ENCODE results near the gene TSPAN14. TPM values are rescaled to one million over a fixed set of nuclear protein-coding genes. Genes with fewer than 3 reads are reported as not detected.

TSPAN14 gene
- total RNA-seq, 2 donors from 2014 or later, result 83.5 to 91.7 TPM

- Histone ChIP-seq H3K9ac (ENCODE audit: low read depth in 2 of 2, low read length in 2 of 2) (no peak overlapping the region), H3K27ac (peak overlapping the region; percentile 69), H3K4me1 (peaks cover 40% of the 10 kb centered on the region), H3K36me3 (no peaks in the 10 kb centered on the region), H3K9me3 (no peaks in the 10 kb centered on the region), H3K27me3 (no peaks in the 10 kb centered on the region), H3K4me3 (no peak overlapping the region)
- DNase-seq, result no peak
- intact Hi-C loops (cut with DNase I), result no loop called here
- no peak for TF ChIP-seq CTCF (IDR thresholded peaks at IDR 0.05)
Observed at GRCh38 chr10:80411681-80412220, 42.4 kb upstream of the TSPAN14 start.

- Histone ChIP-seq H3K9me3 (no peaks in the 10 kb centered on the region), H3K27me3 (no peaks in the 10 kb centered on the region), H3K4me1 (peaks cover 40% of the 10 kb centered on the region), H3K9ac (ENCODE audit: low read depth in 2 of 2, low read length in 2 of 2) (peak overlapping the region in 1 of 2 donors; percentile 38), H3K27ac (peak overlapping the region; percentile 69), H3K4me3 (no peak overlapping the region), H3K36me3 (no peaks in the 10 kb centered on the region)
- no peak for DNase-seq
- no peak for TF ChIP-seq CTCF (IDR thresholded peaks at IDR 0.05)
- intact Hi-C loops (cut with DNase I), result no loop called here
Observed at GRCh38 chr10:80412486-80412885, 41.6 kb upstream of the TSPAN14 start.

- Histone ChIP-seq H3K4me1 (peaks cover 40% of the 10 kb centered on the region), H3K27me3 (no peaks in the 10 kb centered on the region), H3K9ac (ENCODE audit: low read depth in 2 of 2, low read length in 2 of 2) (peak overlapping the region in 1 of 2 donors; percentile 19), H3K4me3 (no peak overlapping the region), H3K27ac (peak overlapping the region; percentile 63), H3K36me3 (no peaks in the 10 kb centered on the region), H3K9me3 (no peaks in the 10 kb centered on the region)
- no peak for DNase-seq
- intact Hi-C loops (cut with DNase I), result no loop called here
- TF ChIP-seq CTCF (IDR thresholded peaks at IDR 0.05), result no peak
Observed at GRCh38 chr10:80413271-80413996, 40.7 kb upstream of the TSPAN14 start.

- intact Hi-C loops (cut with DNase I), result no loop called here
- H3K4me1 ChIP-seq, result peaks cover 40% of the 10 kb centered on the region
- no peak for TF ChIP-seq CTCF (IDR thresholded peaks at IDR 0.05)
- H3K9ac ChIP-seq (ENCODE audit: low read depth in 2 of 2, low read length in 2 of 2), result peak overlapping the region in 1 of 2 donors; percentile 19
- no peak overlapping the region for H3K4me3 ChIP-seq
- no peaks in the 10 kb centered on the region for H3K36me3 ChIP-seq
- no peaks in the 10 kb centered on the region for H3K9me3 ChIP-seq
- no peaks in the 10 kb centered on the region for H3K27me3 ChIP-seq
- peak overlapping the region; percentile 63 for H3K27ac ChIP-seq
- DNase-seq, result peak; percentile 59
Observed at GRCh38 chr10:80414142-80414895, 39.8 kb upstream of the TSPAN14 start.

GRCh38 chr10:80415734-80416478, 38.2 kb upstream of the TSPAN14 start:
- Histone ChIP-seq H3K27me3 (no peaks in the 10 kb centered on the region), H3K9ac (ENCODE audit: low read depth in 2 of 2, low read length in 2 of 2) (peak overlapping the region in 1 of 2 donors; percentile 59), H3K36me3 (no peaks in the 10 kb centered on the region), H3K4me1 (peaks cover 32% of the 10 kb centered on the region), H3K9me3 (no peaks in the 10 kb centered on the region), H3K4me3 (no peak overlapping the region), H3K27ac (peak overlapping the region; percentile 27)
- no peak for DNase-seq
- intact Hi-C loops (cut with DNase I), result no loop called here
- no peak for TF ChIP-seq CTCF (IDR thresholded peaks at IDR 0.05)

Data from colonic mucosa (tissue), 4 donors.